Measurements from ENCODE around the gene PFDN5.

The PFDN5 gene

GRCh38 chr12:53274445-53274844 is 20.9 kb upstream of the PFDN5 start:
- Histone ChIP-seq H3K36me3 (ENCODE audit: insufficient read depth, low read length) (peaks cover 81% of the 10 kb centered on the region), H4K20me1 (ENCODE audit: insufficient read depth, low read length) (no peaks in the 10 kb centered on the region), H3K27ac (ENCODE audit: low read depth, low read length, poor library complexity, severe bottlenecking) (no peak overlapping the region)

GRCh38 chr12:53276511-53276910 is 18.8 kb upstream of the PFDN5 start:
- H3K9me2 ChIP-seq (ENCODE audit: low read depth, low read length) = no peaks in the 10 kb centered on the region
- TF ChIP-seq CTCF (IDR thresholded peaks at IDR 0.05; ENCODE audit: low read length) (no peak), EZH2 (IDR thresholded peaks at IDR 0.05; ENCODE audit: borderline replicate concordance, low read length) (no peak)
- no peak overlapping the region for H2AFZ ChIP-seq (ENCODE audit: low read length)
- H3K9me3 ChIP-seq (ENCODE audit: low read length) = no peaks in the 10 kb centered on the region
- no peak overlapping the region for H3K9ac ChIP-seq (ENCODE audit: low read length)
- peaks cover 84% of the 10 kb centered on the region for H3K36me3 ChIP-seq (ENCODE audit: insufficient read depth, low read length)
- H3K4me1 ChIP-seq (ENCODE audit: insufficient read depth, low read length, severe bottlenecking) = no peaks in the 10 kb centered on the region
- H3K4me2 ChIP-seq (ENCODE audit: low read length) = no peak overlapping the region
- H4K20me1 ChIP-seq (ENCODE audit: insufficient read depth, low read length) = no peaks in the 10 kb centered on the region
- no peaks in the 10 kb centered on the region for H3K27me3 ChIP-seq (ENCODE audit: insufficient read depth, low read length)
- H3K4me3 ChIP-seq (ENCODE audit: low read depth, low read length, poor library complexity, severe bottlenecking) = no peak overlapping the region
- no peaks in the 10 kb centered on the region for H3F3A ChIP-seq (ENCODE audit: insufficient read depth, low read length)
- H3K79me2 ChIP-seq (ENCODE audit: insufficient read depth, low read length) = no peaks in the 10 kb centered on the region
- H3K27ac ChIP-seq (ENCODE audit: low read depth, low read length, poor library complexity, severe bottlenecking) = no peak overlapping the region

More at GRCh38 chr12:53274445-53274844, 20.9 kb upstream of the PFDN5 start:
- TF ChIP-seq CTCF (IDR thresholded peaks at IDR 0.05; ENCODE audit: low read length) (no peak), EZH2 (IDR thresholded peaks at IDR 0.05; ENCODE audit: borderline replicate concordance, low read length) (no peak)
- Histone ChIP-seq H3K79me2 (ENCODE audit: insufficient read depth, low read length) (no peaks in the 10 kb centered on the region), H3F3A (ENCODE audit: insufficient read depth, low read length) (no peaks in the 10 kb centered on the region), H3K27me3 (ENCODE audit: insufficient read depth, low read length) (no peaks in the 10 kb centered on the region), H3K4me2 (ENCODE audit: low read length) (no peak overlapping the region), H3K4me3 (ENCODE audit: low read depth, low read length, poor library complexity, severe bottlenecking) (no peak overlapping the region), H3K9ac (ENCODE audit: low read length) (no peak overlapping the region), H3K4me1 (ENCODE audit: insufficient read depth, low read length, severe bottlenecking) (peaks cover 14% of the 10 kb centered on the region), H3K9me2 (ENCODE audit: low read depth, low read length) (no peaks in the 10 kb centered on the region), H2AFZ (ENCODE audit: low read length) (no peak overlapping the region), H3K9me3 (ENCODE audit: low read length) (no peaks in the 10 kb centered on the region)

GRCh38 chr12:53277981-53278380 is 17.4 kb upstream of the PFDN5 start:
- H3K9me2 ChIP-seq (ENCODE audit: low read depth, low read length) = no peaks in the 10 kb centered on the region
- H4K20me1 ChIP-seq (ENCODE audit: insufficient read depth, low read length) = no peaks in the 10 kb centered on the region
- no peaks in the 10 kb centered on the region for H3F3A ChIP-seq (ENCODE audit: insufficient read depth, low read length)
- H3K36me3 ChIP-seq (ENCODE audit: insufficient read depth, low read length) = peaks cover 89% of the 10 kb centered on the region
- no peaks in the 10 kb centered on the region for H3K4me1 ChIP-seq (ENCODE audit: insufficient read depth, low read length, severe bottlenecking)
- H3K27ac ChIP-seq (ENCODE audit: low read depth, low read length, poor library complexity, severe bottlenecking) = no peak overlapping the region
- no peak overlapping the region for H3K4me2 ChIP-seq (ENCODE audit: low read length)
- TF ChIP-seq EZH2 (IDR thresholded peaks at IDR 0.05; ENCODE audit: borderline replicate concordance, low read length) = no peak
- no peak for TF ChIP-seq CTCF (IDR thresholded peaks at IDR 0.05; ENCODE audit: low read length)
- H2AFZ ChIP-seq (ENCODE audit: low read length) = no peak overlapping the region
- H3K9me3 ChIP-seq (ENCODE audit: low read length) = no peaks in the 10 kb centered on the region
- no peak overlapping the region for H3K9ac ChIP-seq (ENCODE audit: low read length)
- no peak overlapping the region for H3K4me3 ChIP-seq (ENCODE audit: low read depth, low read length, poor library complexity, severe bottlenecking)
- H3K27me3 ChIP-seq (ENCODE audit: insufficient read depth, low read length) = no peaks in the 10 kb centered on the region
- no peaks in the 10 kb centered on the region for H3K79me2 ChIP-seq (ENCODE audit: insufficient read depth, low read length)

All from OCI-LY1 (cell line).